Fibroblast of the aortic adventitia (primary cell): ENCODE data around the gene HACD1. TPM values are rescaled to one million over a fixed set of nuclear protein-coding genes. Genes with fewer than 3 reads are reported as not detected.

Source experiments
- DNase-seq: peaks from one replicate; pipeline ENCODE4 v3.0.0-alpha.2; 2010; ENCODE audit warnings: low read depth
- H3K4me3 ChIP-seq: 2 replicates; pipeline ENCODE4 v1.5.1; 2011; ENCODE audit warnings: low read depth, mild to moderate bottlenecking, control low read depth, low read length, moderate library complexity
- CTCF ChIP-seq: IDR thresholded peaks from 2 replicates; pipeline ENCODE4 v1.5.1; 2011; ENCODE audit warnings: mild to moderate bottlenecking, low read length, control low read depth, inconsistent platforms; ENCODE audit not compliant: insufficient read depth
- total RNA-seq: library from RNA; depleted of rRNA; stranded (reverse); fragments of >200 nt; gene quantifications from 2 replicates; pipeline ENCODE4 v1.2.3, GENCODE V29; 2012; ENCODE audit warnings: low replicate concordance

HACD1 gene
- total RNA-seq, 1 donor: 18.4 TPM

- no peak overlapping the region for H3K4me3 ChIP-seq
- TF ChIP-seq CTCF: no peak
- no peak for DNase-seq
Measured at GRCh38 chr10:17659365-17659764, 42.2 kb upstream of the HACD1 start.

- H3K4me3 ChIP-seq: no peak overlapping the region
- TF ChIP-seq CTCF: no peak
- no peak for DNase-seq
Measured at GRCh38 chr10:17657103-17657500, 39.9 kb upstream of the HACD1 start.

- no peak overlapping the region for H3K4me3 ChIP-seq
- DNase-seq: no peak
- no peak for TF ChIP-seq CTCF
Measured at GRCh38 chr10:17655567-17656146, 38.5 kb upstream of the HACD1 start.

- no peak overlapping the region for H3K4me3 ChIP-seq
- no peak for TF ChIP-seq CTCF
- DNase-seq: no peak
Measured at GRCh38 chr10:17655009-17655408, 37.8 kb upstream of the HACD1 start.

- H3K4me3 ChIP-seq: no peak overlapping the region
- peak; percentile 30 for DNase-seq
- no peak for TF ChIP-seq CTCF
Measured at GRCh38 chr10:17652585-17652984, 35.4 kb upstream of the HACD1 start.

- TF ChIP-seq CTCF: no peak
- peak; percentile 28 for DNase-seq
- H3K4me3 ChIP-seq: no peak overlapping the region
Measured at GRCh38 chr10:17651896-17652295, 34.7 kb upstream of the HACD1 start.

GRCh38 chr10:17650416-17650815, 33.2 kb upstream of the HACD1 start:
- H3K4me3 ChIP-seq: no peak overlapping the region
- TF ChIP-seq CTCF: no peak
- no peak for DNase-seq
